Measurements from ENCODE around the gene MT1A.
A peak's percentile ranks its signal among the peaks of the same experiment; 100 is the strongest.

Gene MT1A

DNA sequence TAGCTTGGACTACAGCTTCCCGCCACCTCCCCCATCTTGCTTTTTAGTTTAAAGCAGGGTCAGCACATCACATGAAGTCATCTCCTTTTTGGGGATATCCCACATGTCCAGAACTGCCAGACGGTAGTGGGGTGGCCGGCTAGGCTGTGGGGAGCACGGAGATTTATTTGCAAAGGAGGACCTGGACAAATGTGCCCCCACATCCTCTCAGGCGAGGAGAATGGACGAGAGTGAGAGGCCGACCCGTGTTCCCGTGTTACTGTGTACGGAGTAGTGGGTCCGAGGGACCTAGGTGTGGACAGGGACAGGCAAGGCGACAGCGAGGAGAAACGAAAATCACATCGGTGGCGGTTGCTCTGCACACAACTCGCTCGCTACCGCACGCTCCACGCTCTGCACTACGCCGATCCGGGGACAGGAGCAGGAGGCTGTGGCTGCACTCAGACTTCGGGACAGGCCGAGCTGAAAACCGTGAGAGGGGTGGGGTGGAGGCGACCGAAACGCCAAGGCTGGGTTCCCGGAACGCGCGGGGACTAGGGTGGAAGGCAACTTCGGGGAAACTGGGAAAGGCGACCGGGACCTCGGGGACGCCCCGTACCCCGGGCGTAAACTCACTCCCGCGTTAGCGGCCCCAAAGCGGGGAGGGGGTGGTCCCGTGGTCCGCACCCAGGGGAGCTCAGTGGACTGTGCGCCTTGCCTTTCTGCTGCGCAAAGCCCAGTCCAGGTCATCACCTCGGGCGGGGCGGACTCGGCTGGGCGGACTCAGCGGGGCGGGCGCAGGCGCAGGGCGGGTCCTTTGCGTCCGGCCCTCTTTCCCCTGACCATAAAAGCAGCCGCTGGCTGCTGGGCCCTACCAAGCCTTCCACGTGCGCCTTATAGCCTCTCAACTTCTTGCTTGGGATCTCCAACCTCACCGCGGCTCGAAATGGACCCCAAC is at the start of gene MT1A:
MT1A (plus strand) TSS at position 853 of the 937 bp plus-strand sequence; CDS start at position 926, 73 bp downstream.
- Histone ChIP-seq H3K4me1 (ENCODE audit: control insufficient read depth, insufficient read depth, low read length) (peaks cover 43% of the 10 kb centered on the region), H3K9ac (ENCODE audit: low read length) (peak within 1 kb of the TSS; percentile 58), H3K27me3 (ENCODE audit: control insufficient read depth, insufficient read depth, low read length) (peaks cover 43% of the 10 kb centered on the region), H3K36me3 (ENCODE audit: control insufficient read depth, insufficient read depth, low read length) (no peaks in the 10 kb centered on the region), H3K9me3 (ENCODE audit: control insufficient read depth, low read length) (no peaks in the 10 kb centered on the region), H3K4me3 (ENCODE audit: low read length) (peak within 1 kb of the TSS; percentile 22)

DNA sequence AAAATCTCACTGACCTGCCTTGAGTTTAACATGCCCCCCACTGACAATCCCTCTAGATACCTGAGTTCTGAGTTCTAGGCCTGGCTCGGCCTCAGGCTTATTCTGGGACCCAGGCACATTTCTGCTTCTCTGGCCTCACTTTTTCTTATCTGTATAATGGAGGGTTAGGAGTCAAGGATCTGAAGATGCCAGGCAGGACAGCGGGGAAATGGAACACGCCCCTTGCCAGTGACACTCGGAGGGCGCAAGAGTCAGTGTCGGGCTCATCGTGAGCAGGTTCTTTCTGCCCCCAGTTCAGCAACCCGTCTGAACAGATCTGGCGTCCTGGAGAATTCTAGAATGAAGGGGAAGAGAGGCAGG is 49.7 kb upstream of the MT1A start:
- Histone ChIP-seq H3K4me1 (ENCODE audit: control insufficient read depth, insufficient read depth, low read length) (peaks cover 9% of the 10 kb centered on the region), H3K4me3 (ENCODE audit: low read length) (no peak overlapping the region), H3K9ac (ENCODE audit: low read length) (no peak overlapping the region), H3K36me3 (ENCODE audit: control insufficient read depth, insufficient read depth, low read length) (no peaks in the 10 kb centered on the region), H3K27me3 (ENCODE audit: control insufficient read depth, insufficient read depth, low read length) (peaks cover 27% of the 10 kb centered on the region), H3K9me3 (ENCODE audit: control insufficient read depth, low read length) (no peaks in the 10 kb centered on the region)

DNA sequence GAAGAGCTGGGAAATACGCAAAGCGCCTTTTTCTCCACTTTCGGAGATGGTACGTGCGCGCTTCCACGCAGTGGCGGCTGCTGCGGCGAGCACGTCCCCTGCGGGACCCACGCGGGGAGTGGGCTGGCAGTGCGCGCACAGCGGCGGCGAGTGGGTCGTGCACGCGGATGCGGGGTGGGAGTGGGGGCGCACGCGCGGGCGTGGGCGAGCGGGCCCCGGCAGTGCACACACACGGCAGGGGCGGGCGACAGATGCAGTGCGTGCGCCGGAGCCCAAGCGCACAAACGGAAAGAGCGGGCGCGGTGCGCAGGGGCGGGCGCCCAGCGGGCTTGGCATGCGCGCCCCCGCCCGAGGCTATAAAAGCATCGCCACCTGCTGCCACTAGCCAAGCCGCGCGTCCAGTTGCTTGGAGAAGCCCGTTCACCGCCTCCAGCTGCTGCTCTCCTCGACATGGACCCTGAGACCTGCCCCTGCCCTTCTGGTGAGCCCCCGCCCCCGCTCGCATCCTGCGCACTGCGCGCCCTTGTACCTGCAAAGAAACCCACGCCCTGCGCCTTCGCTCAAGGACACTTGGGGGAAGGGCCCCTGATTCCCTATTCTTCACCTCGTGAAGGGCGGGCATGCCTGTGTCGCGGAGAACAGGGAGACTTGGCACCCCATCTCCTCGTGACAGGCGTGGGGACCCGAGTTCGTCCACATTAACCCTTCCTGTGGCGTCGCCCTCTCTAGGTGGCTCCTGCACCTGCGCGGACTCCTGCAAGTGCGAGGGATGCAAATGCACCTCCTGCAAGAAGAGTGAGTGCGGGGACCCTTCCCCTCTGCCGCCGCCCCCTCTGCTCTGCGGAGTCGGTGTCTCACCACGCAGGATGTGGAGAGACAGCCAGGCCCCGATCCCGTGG is 49.1 kb upstream of the MT1A start, which contains the start of gene MT3:
MT3 (plus strand) TSS at position 388 of the 899 bp plus-strand sequence; CDS start at position 451, 63 bp downstream.
- Histone ChIP-seq H3K9me3 (ENCODE audit: control insufficient read depth, low read length) (no peaks in the 10 kb centered on the region), H3K4me3 (ENCODE audit: low read length) (no peak within 1 kb of the TSS), H3K4me1 (ENCODE audit: control insufficient read depth, insufficient read depth, low read length) (peaks cover 9% of the 10 kb centered on the region), H3K27me3 (ENCODE audit: control insufficient read depth, insufficient read depth, low read length) (peaks cover 27% of the 10 kb centered on the region), H3K9ac (ENCODE audit: low read length) (no peak within 1 kb of the TSS), H3K36me3 (ENCODE audit: control insufficient read depth, insufficient read depth, low read length) (no peaks in the 10 kb centered on the region)

DNA sequence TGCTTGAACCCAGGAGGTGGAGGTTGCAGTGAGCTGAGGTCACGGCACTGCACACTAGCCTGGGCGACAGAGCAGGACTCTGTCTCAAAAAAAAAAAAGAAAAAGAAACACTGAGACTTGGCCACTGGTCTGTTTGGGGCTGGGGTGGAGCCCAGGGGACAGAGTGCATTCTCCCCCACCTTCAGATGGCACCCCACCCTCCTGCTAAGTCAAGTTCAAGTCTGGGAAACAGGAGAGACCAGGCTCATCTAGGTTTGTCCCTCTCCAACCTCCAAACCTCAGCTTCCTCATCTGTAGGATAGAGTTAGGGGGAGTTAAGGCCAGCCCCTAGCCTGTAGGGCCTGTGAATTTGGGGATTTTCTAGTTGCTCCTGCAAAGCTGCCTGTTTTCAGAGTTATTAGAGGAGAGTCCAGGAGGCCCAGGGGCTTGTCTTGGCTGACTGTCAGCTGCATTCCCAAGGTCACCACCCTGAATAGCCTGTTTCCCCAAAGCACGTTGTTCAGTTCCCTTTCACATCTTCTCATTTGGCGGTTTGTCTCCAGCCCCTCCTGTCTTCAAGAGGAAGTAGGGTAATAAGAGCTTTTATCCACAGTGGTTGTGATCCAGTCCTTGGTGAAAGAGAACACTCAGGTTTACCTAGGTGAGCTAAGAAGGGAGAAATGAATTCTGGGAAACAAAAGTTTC is 46.9 kb upstream of the MT1A start:
- Histone ChIP-seq H3K4me3 (ENCODE audit: low read length) (no peak overlapping the region), H3K4me1 (ENCODE audit: control insufficient read depth, insufficient read depth, low read length) (peaks cover 9% of the 10 kb centered on the region), H3K9ac (ENCODE audit: low read length) (no peak overlapping the region), H3K27me3 (ENCODE audit: control insufficient read depth, insufficient read depth, low read length) (peaks cover 27% of the 10 kb centered on the region), H3K36me3 (ENCODE audit: control insufficient read depth, insufficient read depth, low read length) (no peaks in the 10 kb centered on the region), H3K9me3 (ENCODE audit: control insufficient read depth, low read length) (no peaks in the 10 kb centered on the region)

GRCh38 chr16:56593573-56594291 is 44.7 kb upstream of the MT1A start:
- Histone ChIP-seq H3K27me3 (ENCODE audit: control insufficient read depth, insufficient read depth, low read length) (peaks cover 20% of the 10 kb centered on the region), H3K4me3 (ENCODE audit: low read length) (no peak overlapping the region)

DNA sequence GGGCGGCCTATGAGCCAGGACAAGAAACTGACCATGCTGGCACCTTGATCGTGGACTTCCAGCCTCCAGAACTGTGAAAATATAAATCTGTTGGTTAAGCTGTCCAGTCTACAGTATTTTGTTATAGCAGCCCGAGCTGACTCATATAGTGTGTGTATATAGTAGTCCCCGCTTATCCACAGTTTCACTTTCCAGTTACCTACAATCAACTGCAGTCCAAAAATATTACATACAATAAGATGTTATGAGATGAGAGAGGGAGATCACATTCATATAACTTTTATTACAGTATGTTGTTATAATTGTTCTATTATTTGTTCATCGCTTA is 44.2 kb upstream of the MT1A start:
- H3K36me3 ChIP-seq (ENCODE audit: control insufficient read depth, insufficient read depth, low read length): no peaks in the 10 kb centered on the region
- H3K9me3 ChIP-seq (ENCODE audit: control insufficient read depth, low read length): no peaks in the 10 kb centered on the region
- H3K9ac ChIP-seq (ENCODE audit: low read length): no peak overlapping the region
- H3K27me3 ChIP-seq (ENCODE audit: control insufficient read depth, insufficient read depth, low read length): peaks cover 15% of the 10 kb centered on the region
- peaks cover 7% of the 10 kb centered on the region for H3K4me1 ChIP-seq (ENCODE audit: control insufficient read depth, insufficient read depth, low read length)
- no peak overlapping the region for H3K4me3 ChIP-seq (ENCODE audit: low read length)

More at GRCh38 chr16:56593573-56594291, 44.7 kb upstream of the MT1A start:
- Histone ChIP-seq H3K9me3 (ENCODE audit: control insufficient read depth, low read length) (no peaks in the 10 kb centered on the region), H3K4me1 (ENCODE audit: control insufficient read depth, insufficient read depth, low read length) (peaks cover 9% of the 10 kb centered on the region), H3K36me3 (ENCODE audit: control insufficient read depth, insufficient read depth, low read length) (no peaks in the 10 kb centered on the region), H3K9ac (ENCODE audit: low read length) (no peak overlapping the region)

DNA sequence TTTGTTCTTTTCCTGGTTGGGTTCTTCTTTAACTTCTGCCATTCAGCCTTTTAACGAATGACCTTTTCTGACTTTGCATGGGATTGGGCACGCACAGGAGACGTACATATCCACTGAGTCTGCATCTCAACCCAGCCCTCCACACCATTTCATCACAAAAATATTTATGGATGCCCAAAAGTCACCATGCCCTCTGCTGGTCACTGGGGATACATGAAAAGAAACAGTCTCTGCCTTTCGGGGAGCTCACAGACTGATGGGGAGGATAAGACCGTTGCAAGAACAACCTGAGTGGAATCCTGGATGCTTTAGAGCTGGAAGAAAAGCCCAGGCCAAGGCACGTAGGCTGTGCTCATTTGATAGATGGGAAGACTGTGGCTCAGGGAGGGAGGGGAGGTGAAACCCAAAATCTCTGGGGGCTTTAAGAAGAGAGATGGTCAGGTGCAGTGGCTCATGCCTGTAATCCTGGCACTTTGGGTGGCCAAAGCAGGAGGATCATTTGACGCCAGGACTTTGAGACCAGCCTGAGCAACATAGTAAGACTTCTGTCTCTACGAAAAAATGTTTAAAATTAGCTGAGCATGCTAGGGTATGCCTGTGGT is 38.0 kb upstream of the MT1A start:
- no peaks in the 10 kb centered on the region for H3K9me3 ChIP-seq (ENCODE audit: control insufficient read depth, low read length)
- H3K9ac ChIP-seq (ENCODE audit: low read length): no peak overlapping the region
- no peak overlapping the region for H3K4me3 ChIP-seq (ENCODE audit: low read length)

DNA sequence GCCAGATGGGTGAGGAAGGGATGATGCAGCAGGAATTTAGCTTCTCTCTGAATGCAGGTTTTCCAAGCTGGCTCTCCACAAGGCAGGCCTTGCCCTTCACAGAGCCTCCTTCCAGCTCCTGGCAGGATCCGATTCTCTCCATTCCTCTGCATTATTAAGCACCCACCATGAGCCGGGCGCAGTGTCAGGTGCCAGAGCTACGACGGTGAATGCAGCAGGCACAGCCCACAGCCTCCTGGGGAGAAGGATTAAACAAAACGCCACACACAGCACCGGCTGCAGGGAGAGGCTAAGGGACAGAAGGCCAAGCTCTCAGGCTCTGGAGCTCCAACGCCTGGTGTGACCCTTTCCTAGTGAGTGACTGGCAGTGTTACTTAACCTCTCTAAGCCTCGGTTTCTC is 37.1 kb upstream of the MT1A start:
- Histone ChIP-seq H3K9me3 (ENCODE audit: control insufficient read depth, low read length) (no peaks in the 10 kb centered on the region), H3K36me3 (ENCODE audit: control insufficient read depth, insufficient read depth, low read length) (no peaks in the 10 kb centered on the region), H3K27me3 (ENCODE audit: control insufficient read depth, insufficient read depth, low read length) (no peaks in the 10 kb centered on the region), H3K9ac (ENCODE audit: low read length) (no peak overlapping the region), H3K4me3 (ENCODE audit: low read length) (no peak overlapping the region), H3K4me1 (ENCODE audit: control insufficient read depth, insufficient read depth, low read length) (no peaks in the 10 kb centered on the region)

More for the DNA sequence above, 38.0 kb upstream of the MT1A start:
- Histone ChIP-seq H3K4me1 (ENCODE audit: control insufficient read depth, insufficient read depth, low read length) (no peaks in the 10 kb centered on the region), H3K27me3 (ENCODE audit: control insufficient read depth, insufficient read depth, low read length) (no peaks in the 10 kb centered on the region), H3K36me3 (ENCODE audit: control insufficient read depth, insufficient read depth, low read length) (no peaks in the 10 kb centered on the region)

- Histone ChIP-seq H3K27me3 (ENCODE audit: control insufficient read depth, insufficient read depth, low read length) (no peaks in the 10 kb centered on the region), H3K9ac (ENCODE audit: low read length) (no peak overlapping the region), H3K9me3 (ENCODE audit: control insufficient read depth, low read length) (no peaks in the 10 kb centered on the region), H3K4me1 (ENCODE audit: control insufficient read depth, insufficient read depth, low read length) (peaks cover 15% of the 10 kb centered on the region), H3K4me3 (ENCODE audit: low read length) (no peak overlapping the region), H3K36me3 (ENCODE audit: control insufficient read depth, insufficient read depth, low read length) (no peaks in the 10 kb centered on the region)
Observed at GRCh38 chr16:56603589-56603988, 34.9 kb upstream of the MT1A start.

DNA sequence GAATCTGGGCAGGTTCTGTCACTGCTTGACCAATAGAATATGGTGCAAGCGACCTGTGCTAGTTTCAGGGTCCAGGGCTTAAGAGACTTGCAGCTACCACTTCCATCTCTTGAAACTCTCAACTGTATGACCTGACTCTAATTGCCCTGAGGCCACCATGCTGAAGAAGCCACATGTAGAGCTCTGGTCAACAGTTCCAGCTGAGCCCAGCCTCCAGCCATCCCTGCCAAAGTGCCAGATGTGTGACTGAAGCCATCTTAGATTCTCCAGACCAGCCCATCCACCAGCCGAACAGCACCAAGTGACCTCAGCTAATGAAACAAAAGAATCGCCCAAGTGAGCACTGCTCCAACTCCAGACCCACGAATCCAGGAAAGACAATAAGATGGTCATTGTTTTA is 33.5 kb upstream of the MT1A start:
- no peaks in the 10 kb centered on the region for H3K27me3 ChIP-seq (ENCODE audit: control insufficient read depth, insufficient read depth, low read length)
- no peak overlapping the region for H3K9ac ChIP-seq (ENCODE audit: low read length)
- H3K36me3 ChIP-seq (ENCODE audit: control insufficient read depth, insufficient read depth, low read length): no peaks in the 10 kb centered on the region
- no peak overlapping the region for H3K4me3 ChIP-seq (ENCODE audit: low read length)
- H3K4me1 ChIP-seq (ENCODE audit: control insufficient read depth, insufficient read depth, low read length): peaks cover 16% of the 10 kb centered on the region
- H3K9me3 ChIP-seq (ENCODE audit: control insufficient read depth, low read length): no peaks in the 10 kb centered on the region

DNA sequence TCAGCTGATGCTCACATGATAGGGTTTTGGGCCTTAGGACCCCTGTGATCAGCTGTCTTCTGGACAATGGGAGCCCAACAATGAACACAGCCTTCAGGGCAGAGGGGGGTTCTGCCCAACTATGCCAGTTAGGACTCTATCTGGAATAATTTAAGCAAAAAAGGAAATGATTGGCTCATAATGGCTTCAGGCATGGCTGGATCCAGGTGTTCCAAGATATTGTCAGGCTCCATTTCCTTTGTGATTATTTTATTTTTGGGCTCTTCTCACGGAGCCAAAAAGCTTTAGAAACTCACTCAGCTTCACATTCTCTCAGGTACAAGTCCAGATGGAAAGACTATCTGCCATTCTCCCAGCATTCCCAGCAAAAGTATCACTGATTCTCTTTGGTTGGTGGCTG is 33.0 kb upstream of the MT1A start:
- no peaks in the 10 kb centered on the region for H3K27me3 ChIP-seq (ENCODE audit: control insufficient read depth, insufficient read depth, low read length)
- no peak overlapping the region for H3K9ac ChIP-seq (ENCODE audit: low read length)
- peaks cover 21% of the 10 kb centered on the region for H3K4me1 ChIP-seq (ENCODE audit: control insufficient read depth, insufficient read depth, low read length)
- no peaks in the 10 kb centered on the region for H3K36me3 ChIP-seq (ENCODE audit: control insufficient read depth, insufficient read depth, low read length)
- H3K4me3 ChIP-seq (ENCODE audit: low read length): no peak overlapping the region
- no peaks in the 10 kb centered on the region for H3K9me3 ChIP-seq (ENCODE audit: control insufficient read depth, low read length)

All from mucosa of stomach (tissue), 1 donor.